Stimulated activated CD4-positive, alpha-beta T cell treated with anti-CD3 and anti-CD28 coated beads, Interleukin-4, amount 100 ng/mL, for 48 hours (primary cell): ENCODE measurements around the gene SNRPA1.

Source experiments
- DNase-seq, 2 donors: peaks; one replicate each; pipeline ENCODE4 v3.0.0-alpha.2; 2020; ENCODE audit warnings: low read depth in 2 of 2

The SNRPA1 gene

DNA sequence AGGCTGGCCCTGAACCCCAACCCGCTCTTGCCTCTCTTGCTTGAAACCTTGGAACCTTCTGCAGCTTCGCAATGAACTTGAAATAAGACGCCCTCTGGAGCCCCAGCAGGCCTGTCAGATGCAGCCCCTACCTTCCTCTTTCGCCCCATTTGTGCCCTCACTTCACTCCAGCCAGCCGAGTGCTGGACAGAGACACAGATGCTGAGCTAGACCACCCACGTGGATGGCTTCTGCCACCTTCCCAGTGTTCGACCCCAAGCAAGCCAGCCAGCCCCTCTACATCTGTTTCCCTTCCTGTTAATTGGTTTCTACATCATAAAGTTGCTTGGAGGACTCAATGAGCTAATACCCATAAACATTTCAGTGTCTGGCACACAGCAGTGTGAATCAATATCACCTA is 23.8 kb upstream of the SNRPA1 start:
- DNase-seq: no peak

DNA sequence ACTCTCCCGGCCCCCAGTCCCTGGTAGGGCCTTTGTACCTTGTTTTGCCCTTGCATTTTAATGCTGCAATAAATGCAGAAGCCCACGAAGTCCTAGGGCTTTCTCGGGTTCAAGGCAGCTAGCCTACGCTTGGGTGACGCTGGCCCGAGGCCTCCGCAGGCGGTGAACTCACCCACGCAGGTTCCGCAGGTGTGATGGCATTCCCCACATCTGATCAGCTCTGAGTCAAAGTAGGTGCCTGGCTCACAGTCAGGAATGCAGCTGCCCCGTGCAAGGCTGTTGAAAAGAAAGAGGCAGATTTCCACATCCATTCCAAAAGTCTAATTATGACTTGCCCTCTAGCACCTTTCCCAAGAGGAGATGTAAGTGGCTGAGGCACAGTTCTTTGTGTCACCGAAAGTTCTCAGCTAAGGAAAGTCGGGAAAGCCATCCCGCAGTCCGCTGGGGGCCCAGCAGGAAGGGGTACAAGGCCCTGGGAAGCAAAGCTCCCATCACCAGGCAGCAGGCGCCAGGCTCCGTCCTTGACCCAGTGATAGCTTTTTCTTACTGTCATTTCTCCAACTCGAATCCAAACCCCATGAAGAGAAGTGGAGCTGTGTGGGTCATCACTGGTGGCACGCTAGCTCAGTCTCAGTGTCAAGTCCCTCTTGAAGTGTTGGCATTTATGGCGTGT is 23.2 kb upstream of the SNRPA1 start:
- no peak for DNase-seq

GRCh38 chr15:101317336-101317872 is 22.4 kb upstream of the SNRPA1 start:
- no peak for DNase-seq

GRCh38 chr15:101316529-101316928 is 21.5 kb upstream of the SNRPA1 start:
- no peak for DNase-seq

- DNase-seq: no peak
These were observed 20.7 kb upstream of the SNRPA1 start for GRCh38 chr15:101315736-101316135.

DNA sequence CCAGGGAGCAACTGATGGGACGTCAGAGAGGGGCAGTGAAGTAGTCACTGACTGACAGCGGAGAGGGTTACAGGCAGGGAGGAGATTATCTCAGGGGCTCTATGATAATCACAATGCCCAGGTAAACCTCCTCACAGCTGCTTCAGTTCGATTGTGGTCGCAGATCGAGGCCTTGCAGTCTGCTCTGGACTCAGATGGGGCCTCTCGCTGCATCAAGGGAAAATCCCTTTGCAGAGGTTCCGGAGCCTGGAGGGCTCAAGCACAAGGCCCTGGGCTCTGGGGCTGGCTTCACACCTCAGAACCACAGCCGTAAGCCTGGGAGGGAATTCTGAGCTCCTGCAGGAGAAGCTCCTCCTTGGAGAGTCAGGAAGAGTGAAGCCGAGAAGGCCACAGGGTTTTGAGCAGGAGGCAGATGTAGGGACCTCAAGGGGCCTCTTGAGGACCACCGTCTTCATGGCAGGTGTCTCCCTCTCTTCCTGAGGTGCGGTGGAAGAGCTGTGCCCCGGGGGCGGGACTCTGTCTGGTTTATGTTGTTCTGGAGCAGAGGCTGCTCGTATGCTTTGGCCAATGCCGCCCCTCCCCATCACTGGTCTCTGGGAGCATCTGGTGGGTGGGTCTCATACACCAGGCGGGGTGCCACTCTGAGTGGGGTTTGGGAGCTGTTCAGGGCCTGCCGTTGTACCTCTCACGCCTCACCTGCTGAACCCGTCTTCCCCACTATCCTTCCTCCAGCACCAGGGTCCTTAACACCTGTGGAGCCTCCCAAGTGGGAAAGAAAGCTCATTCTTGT is 19.5 kb upstream of the SNRPA1 start:
- DNase-seq: no peak

GRCh38 chr15:101313041-101313761 is 18.2 kb upstream of the SNRPA1 start:
- no peak for DNase-seq

DNA sequence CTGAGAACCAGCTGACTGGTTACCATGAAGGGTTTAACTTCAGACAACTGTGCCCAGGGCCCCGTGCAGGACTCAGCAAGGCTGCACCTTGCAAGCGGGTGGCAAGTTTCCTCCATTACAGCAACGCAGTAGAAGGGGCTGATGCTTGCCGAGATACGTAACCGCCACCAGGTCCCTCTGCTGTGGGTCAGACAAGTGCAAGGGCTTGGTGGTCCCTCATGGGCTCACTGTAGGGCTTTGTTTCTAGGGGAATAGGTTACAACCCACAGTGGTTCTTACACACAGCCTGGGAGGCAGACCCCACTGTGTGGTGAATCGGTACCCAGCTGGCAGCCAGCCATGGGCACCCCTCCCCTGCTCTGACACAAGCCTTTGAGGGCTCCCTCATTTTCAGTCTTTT is 15.5 kb upstream of the SNRPA1 start:
- no peak for DNase-seq

DNA sequence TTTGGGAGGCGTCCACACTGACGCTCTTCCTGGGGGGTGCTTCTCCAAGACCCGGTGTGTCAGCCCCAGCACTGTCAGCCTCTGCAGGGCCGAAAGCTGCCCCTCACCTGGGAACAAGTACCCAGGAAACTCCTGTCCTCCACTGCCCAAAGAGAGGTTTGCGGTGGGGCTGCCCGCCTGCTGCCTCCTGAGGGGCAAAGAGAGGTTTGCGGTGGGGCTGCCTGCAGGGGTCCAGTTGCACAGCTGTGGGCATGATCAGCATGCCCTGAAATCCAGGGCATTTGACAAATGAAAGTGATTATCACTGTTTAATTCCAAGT is 15.1 kb upstream of the SNRPA1 start:
- no peak for DNase-seq

GRCh38 chr15:101309436-101310160 is 14.6 kb upstream of the SNRPA1 start:
- DNase-seq: no peak

GRCh38 chr15:101308604-101309435 is 13.8 kb upstream of the SNRPA1 start:
- no peak for DNase-seq

DNA sequence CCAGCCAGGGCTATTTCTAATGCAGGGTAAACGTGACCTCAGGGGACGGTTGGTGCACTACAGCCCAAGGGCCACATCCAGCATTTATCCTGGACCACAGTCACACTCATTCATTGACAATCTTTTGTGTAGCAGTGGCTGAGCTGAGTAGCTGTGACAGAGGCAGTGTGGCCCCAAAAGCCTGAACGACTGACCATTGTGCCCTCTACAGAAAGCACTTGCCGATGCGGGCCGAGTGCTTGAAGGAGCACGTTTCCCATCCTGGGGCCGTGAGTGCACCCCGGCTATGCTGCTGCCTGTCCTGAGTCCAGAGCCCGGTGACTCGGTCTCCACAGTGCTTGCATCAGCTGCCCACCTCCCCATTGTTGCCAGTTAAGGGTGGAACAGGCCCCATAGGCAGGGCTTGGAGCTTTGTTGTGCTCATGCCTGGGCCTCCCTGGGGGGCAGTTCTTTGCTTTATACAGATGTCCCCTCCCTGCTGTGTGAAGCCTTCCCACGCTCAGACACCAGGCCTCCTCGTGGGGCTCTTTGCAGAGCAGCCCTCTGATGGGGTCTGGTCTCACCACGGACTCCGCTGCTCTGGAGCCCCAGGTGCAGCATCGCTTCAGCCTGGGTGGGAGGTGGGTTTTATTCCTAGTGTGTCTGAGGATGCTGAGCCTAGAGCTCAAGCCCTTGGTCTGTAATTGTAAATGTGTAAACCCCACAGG is 13.0 kb upstream of the SNRPA1 start:
- DNase-seq: no peak

DNA sequence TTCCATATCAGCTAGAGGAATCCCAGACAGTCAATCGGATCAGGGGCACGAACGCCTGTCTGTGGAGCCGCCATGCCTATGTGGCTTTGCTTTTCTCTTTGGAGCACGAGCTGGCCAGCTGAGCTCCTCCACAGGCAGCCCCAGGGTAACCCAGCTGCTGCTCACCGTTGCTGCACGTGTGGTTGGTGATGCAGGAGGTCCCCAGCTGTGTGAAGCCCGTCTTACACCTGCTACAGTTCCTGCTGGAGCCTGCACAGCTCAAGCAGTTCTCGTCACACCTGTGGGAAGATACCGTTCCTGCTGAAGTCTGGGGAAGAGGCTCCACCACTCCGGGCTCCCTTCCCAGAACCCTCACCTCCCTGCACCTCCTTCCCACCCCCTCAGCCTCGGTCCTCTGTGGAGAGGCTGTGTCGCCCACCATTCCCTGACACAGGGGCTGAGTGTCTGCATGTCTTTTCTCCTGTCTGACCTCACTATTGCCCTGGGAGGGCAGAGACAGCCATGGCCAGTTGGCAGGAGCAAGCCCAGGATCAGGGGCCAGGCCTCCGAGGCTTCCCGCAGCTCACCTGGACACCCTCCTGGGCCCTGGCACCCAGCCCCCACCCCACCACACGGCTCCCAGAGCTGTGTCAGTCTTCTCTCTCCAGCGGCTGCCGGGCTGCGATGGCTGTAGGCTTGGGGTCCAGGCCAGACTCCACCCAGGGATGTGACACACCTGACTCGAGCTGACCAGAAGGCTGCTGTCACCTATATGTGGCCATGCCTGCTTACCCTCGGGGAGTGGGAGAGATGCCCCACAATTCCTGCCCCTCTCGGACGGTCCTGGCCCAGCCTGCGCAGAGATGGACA is 12.2 kb upstream of the SNRPA1 start:
- DNase-seq: no peak

DNA sequence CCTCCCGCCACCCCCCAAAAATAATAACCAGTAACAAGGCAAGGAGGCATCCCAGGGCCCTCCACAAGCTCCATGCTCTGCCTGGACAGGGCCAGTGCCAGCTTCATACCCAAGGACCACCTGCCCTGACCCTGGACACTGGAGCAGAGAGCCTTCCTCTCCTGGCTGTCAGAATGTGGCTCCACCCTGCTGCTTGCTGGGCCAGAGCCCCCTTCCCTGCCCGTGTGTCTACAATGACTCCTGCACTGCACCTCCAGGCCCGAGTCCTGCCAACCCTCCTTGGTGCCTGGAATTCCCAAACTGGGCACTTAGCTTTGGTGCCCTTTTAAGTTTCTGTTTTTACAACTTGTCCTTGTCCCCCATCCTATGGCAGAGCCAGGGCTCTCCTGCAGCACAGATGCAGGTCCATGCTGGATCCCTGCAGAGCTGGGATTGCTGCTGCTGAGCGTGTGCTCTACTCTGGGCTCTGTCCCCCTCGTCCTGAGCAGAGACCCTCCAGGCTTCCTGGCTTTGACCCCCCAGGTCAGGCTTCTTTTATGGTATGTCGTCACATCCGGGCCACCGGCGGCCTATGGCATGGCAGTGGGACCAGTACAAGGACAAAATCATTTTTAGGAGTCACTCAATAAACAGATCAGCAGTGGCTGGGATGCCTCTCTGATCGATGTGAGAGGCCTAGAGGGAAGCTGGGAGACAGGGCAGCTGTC is 11.4 kb upstream of the SNRPA1 start:
- DNase-seq: no peak

DNA sequence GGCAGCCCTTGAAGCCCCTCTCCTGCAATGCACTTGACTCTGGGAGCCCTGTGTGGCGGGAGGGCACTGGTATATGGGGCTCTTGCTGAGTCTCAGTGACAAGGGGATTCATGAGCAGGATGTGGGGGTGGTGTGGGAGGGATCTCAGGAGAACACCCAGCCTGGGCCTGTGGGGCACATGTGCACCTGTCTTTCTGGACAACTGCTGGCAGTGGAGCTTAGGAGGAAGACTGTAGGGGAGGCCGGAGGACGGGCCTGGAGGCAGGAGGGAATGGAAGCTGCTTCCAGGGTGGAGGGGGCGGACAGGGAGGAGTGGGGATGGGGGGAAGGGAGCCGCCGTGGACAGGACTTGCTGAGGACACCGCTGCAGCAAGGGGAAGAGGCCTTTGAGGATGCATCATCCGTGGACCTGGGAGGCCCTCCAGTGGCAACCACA is 10.8 kb upstream of the SNRPA1 start:
- no peak for DNase-seq

DNA sequence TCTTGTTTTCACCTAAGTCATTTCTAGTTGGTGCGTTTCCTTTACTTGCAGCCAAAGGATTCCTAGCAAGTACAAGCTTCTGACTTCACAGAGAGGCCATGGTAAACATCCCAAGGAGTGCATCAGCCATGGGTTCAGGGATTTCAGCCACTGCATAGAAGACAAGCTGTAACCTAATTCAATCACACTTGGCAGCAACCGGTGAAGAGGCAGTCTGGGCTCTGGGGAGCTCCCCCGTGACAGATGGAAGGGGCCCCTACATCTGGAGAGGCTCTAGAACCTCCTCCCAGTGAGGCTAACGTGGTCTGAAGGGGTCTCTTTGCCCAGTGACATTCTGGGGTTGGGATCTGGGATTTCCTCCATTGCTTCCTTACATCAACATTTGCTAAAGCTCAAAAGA is 8.4 kb upstream of the SNRPA1 start:
- no peak for DNase-seq

GRCh38 chr15:101296418-101297405 is 1.7 kb upstream of the SNRPA1 start:
- DNase-seq: no peak
